B cell (primary cell): ENCODE measurements around the gene SOX6. TPM values are rescaled to one million over a fixed set of nuclear protein-coding genes. Genes with fewer than 3 reads are reported as not detected.

Experiments used
- ATAC-seq: fragments of 200-7000 bp; cut with Tn5 transposase; one replicate; pipeline ENCODE4 v1.10.0; 2021; ENCODE audit warnings: low read depth, mild to moderate bottlenecking, moderate number of reproducible peaks, moderate library complexity
- CTCF ChIA-PET: fragments of 350-600 bp; sonication (Branson Sonifier 250); formaldehyde crosslinking; loops from one replicate; lab custom pipeline; 2021; ENCODE audit warnings: antibody characterized with exemption, inconsistent platforms; lab: Charles Lee
- POLR2A ChIA-PET: fragments of 350-600 bp; sonication (Branson Sonifier 250); formaldehyde crosslinking; loops from one replicate; lab custom pipeline; 2021; ENCODE audit warnings: antibody characterized with exemption; lab: Charles Lee
- DNase-seq: peaks from one replicate; pipeline ENCODE4 v3.0.0; 2013
- H2AFZ ChIP-seq: 2 replicates; pipeline ENCODE4 v1.6.1; 2012; ENCODE audit warnings: mild to moderate bottlenecking, low read depth, low read length; ENCODE audit not compliant: insufficient read depth, poor library complexity, severe bottlenecking
- H3K27ac ChIP-seq, 2 donors: 1 replicate in 1 of 2; 2 replicates in 1 of 2; pipeline ENCODE4 v1.5.1; 2012 to 2013; ENCODE audit warnings: low read length in 2 of 2, mild to moderate bottlenecking in 2 of 2, moderate library complexity in 1 of 2
- H3K27me3 ChIP-seq, 4 experiments: fragments of 200-600 bp in 1 of 4; sonication (generic) in 1 of 4; replicated peaks in 1 of 4; 1 replicate in 2 of 4; 2 replicates in 2 of 4; pipeline versions ENCODE4 v1.6.1 to v1.7.0; 2013 to 2016; ENCODE audit warnings: low read length in 3 of 4, mild to moderate bottlenecking in 2 of 4, mixed read lengths in 1 of 4, moderate library complexity in 1 of 4; ENCODE audit not compliant: insufficient read depth in 4 of 4, control insufficient read depth in 3 of 4; ENCODE audit errors: control extremely low read depth in 1 of 4
- H3K36me3 ChIP-seq, 2 experiments: replicated peaks in 1 of 2; 1 replicate in 1 of 2; 2 replicates in 1 of 2; pipeline versions ENCODE4 v1.6.1 to v1.7.1; 2013; ENCODE audit warnings: low read length in 1 of 2; ENCODE audit not compliant: insufficient read depth in 2 of 2, control insufficient read depth in 1 of 2; ENCODE audit errors: control extremely low read depth in 1 of 2, extremely low read depth in 1 of 2
- H3K4me1 ChIP-seq, 2 donors: fragments of 200-600 bp in 1 of 2; sonication (generic) in 1 of 2; 1 replicate in 1 of 2; 2 replicates in 1 of 2; pipeline versions ENCODE4 v1.5.1 to v1.6.1; 2013 to 2017; ENCODE audit warnings: low read length in 2 of 2; ENCODE audit not compliant: control insufficient read depth in 2 of 2, insufficient read depth in 2 of 2
- H3K4me2 ChIP-seq: replicated peaks from 2 replicates; pipeline ENCODE3; 2012; ENCODE audit warnings: mild to moderate bottlenecking, low read depth, low read length; ENCODE audit not compliant: poor library complexity, severe bottlenecking
- H3K4me3 ChIP-seq, 5 experiments: fragments of 200-600 bp in 1 of 5; sonication (generic) in 1 of 5; 1 replicate in 3 of 5; 2 replicates in 2 of 5; pipeline versions ENCODE4 v1.5.1 to v1.7.0; 2011 to 2016; ENCODE audit warnings: low read length in 4 of 5, mild to moderate bottlenecking in 4 of 5, low read depth in 2 of 5, control low read depth in 1 of 5, moderate library complexity in 1 of 5; ENCODE audit not compliant: insufficient read depth in 1 of 5; ENCODE audit errors: control extremely low read depth in 1 of 5, extremely low read depth in 1 of 5
- H3K79me2 ChIP-seq: fragments of 200-600 bp; sonication (generic); one replicate; pipeline ENCODE4 v1.6.0; 2016; ENCODE audit warnings: low read length; ENCODE audit not compliant: control insufficient read depth, insufficient read depth
- H3K9ac ChIP-seq: fragments of 200-600 bp; sonication (generic); 2 replicates; pipeline ENCODE4 v1.6.1; 2017; ENCODE audit warnings: mild to moderate bottlenecking, low read length, moderate library complexity
- H3K9me3 ChIP-seq, 3 donors: one replicate each; pipeline versions ENCODE4 v1.6.1 to v1.7.1; 2013; ENCODE audit warnings: low read length in 2 of 3; ENCODE audit not compliant: control insufficient read depth in 2 of 3, insufficient read depth in 1 of 3; ENCODE audit errors: control extremely low read depth in 1 of 3
- H4K20me1 ChIP-seq: 2 replicates; pipeline ENCODE4 v1.6.0; 2012; ENCODE audit warnings: mild to moderate bottlenecking, low read length; ENCODE audit not compliant: insufficient read depth, control insufficient read depth, poor library complexity, severe bottlenecking
- H3K27ac Mint-ChIP-seq: one replicate; pipeline ENCODE4 v1.8.0; 2021; ENCODE audit warnings: mixed read lengths
- H3K27me3 Mint-ChIP-seq: one replicate; pipeline ENCODE4 v1.8.0; 2021; ENCODE audit warnings: mixed read lengths
- H3K4me1 Mint-ChIP-seq: one replicate; pipeline ENCODE4 v1.8.0; 2021; ENCODE audit warnings: mixed read lengths
- H3K4me3 Mint-ChIP-seq: one replicate; pipeline ENCODE4 v1.8.0; 2021; ENCODE audit warnings: mixed read lengths
- H3K9me3 Mint-ChIP-seq: one replicate; pipeline ENCODE4 v1.8.0; 2022; ENCODE audit warnings: mixed read lengths; ENCODE audit not compliant: insufficient read depth
- CTCF ChIP-seq: fragments of 200-600 bp; IDR thresholded peaks from one replicate; pipeline ENCODE4 v1.8.0; 2022; ENCODE audit warnings: antibody characterized with exemption, mild to moderate bottlenecking
- EZH2 ChIP-seq: IDR thresholded peaks from 2 replicates; pipeline ENCODE4 v1.6.1; 2012; ENCODE audit warnings: borderline replicate concordance, low read depth, mild to moderate bottlenecking, moderate library complexity, low read length; ENCODE audit not compliant: insufficient read depth, poor library complexity, severe bottlenecking
- WGBS: methylation state at CpG from one replicate; pipeline ENCODE4 v1.1.5; 2013; ENCODE audit warnings: missing lambda C conversion rate; ENCODE audit not compliant: insufficient coverage; 5-methylcytosine and 5-hydroxymethylcytosine counted together
- intact Hi-C: fragments of 100-400 bp; cut with micrococcal nuclease; formaldehyde crosslinking; loops from one replicate; pipeline ENCODE4 v1.10.0; 2022
- polyA plus RNA-seq: library from polyadenylated mRNA; depleted of rRNA; stranded (reverse); fragments of >200 nt; gene quantifications from 2 replicates; pipeline ENCODE4 v1.2.3, GENCODE V29; 2012
- total RNA-seq, 2 donors: library from RNA; stranded (reverse); fragments of 120-200 nt in 1 of 2; gene quantifications; 1 replicate in 1 of 2; 2 replicates in 1 of 2; pipeline versions ENCODE4 v1.2.3 to v1.2.4, GENCODE V29; 2013 to 2022

SOX6 gene
- total and polyA plus RNA-seq, 2 donors (not counting 1 experiment from before 2014, with no cell fraction given) = not detected

DNA sequence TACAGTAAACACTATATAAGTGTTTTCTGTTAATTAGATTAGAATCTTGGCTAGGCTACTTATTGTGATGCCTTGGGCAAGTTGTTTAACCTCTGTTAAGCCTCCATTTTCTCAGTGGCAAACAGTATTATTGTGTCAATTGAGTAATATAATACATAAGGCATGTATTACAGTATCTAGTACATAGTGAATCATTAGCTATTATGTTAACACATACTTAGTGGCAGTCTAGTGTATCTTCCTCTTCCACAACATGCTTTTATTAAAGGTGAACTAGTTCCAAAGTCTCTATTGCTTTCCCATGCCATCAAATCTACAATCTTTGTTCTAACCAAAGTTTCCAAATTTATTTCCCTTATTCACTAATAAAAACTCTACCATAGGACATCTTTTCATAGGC, 200.9 kb downstream of the SOX6 start:
- H3K4me2 ChIP-seq = no peak overlapping the region
- H3K27ac ChIP-seq = no peak overlapping the region
- Mint-ChIP-seq H3K27ac (no peak overlapping the region), H3K9me3 (no peaks in the 10 kb centered on the region), H3K27me3 (no peaks in the 10 kb centered on the region), H3K4me1 (no peaks in the 10 kb centered on the region), H3K4me3 (no peak overlapping the region)
- intact Hi-C loops = no loop called here
- CTCF ChIA-PET = no interaction called here
- ATAC-seq (no peak), DNase-seq (no peak)
- no peak for TF ChIP-seq EZH2
- TF ChIP-seq CTCF = no peak
- H3K4me3 ChIP-seq = no peak overlapping the region
- no peak overlapping the region for H3K9ac ChIP-seq
- no peaks in the 10 kb centered on the region for H3K36me3 ChIP-seq
- H2AFZ ChIP-seq = no peak overlapping the region
- H3K4me1 ChIP-seq = no peaks in the 10 kb centered on the region
- POLR2A ChIA-PET = no interaction called here
- no peaks in the 10 kb centered on the region for H3K27me3 ChIP-seq
- H3K79me2 ChIP-seq = no peaks in the 10 kb centered on the region
- H3K9me3 ChIP-seq = peaks cover 0 to 4% (median 0%) of the 10 kb centered on the region in 3 donors
- H4K20me1 ChIP-seq = no peaks in the 10 kb centered on the region

GRCh38 chr11:16154715-16155396, 201.5 kb downstream of the SOX6 start:
- WGBS = no CpG with 5 or more reads among the region's 4 CpGs
- POLR2A ChIA-PET = no interaction called here

More at GRCh38 chr11:16154715-16155396, 201.5 kb downstream of the SOX6 start:
- no peak overlapping the region for H3K4me3 ChIP-seq
- CTCF ChIA-PET = no interaction called here
- H3K4me3 Mint-ChIP-seq = no peak overlapping the region
- ATAC-seq = no peak
- H3K27me3 ChIP-seq = no peaks in the 10 kb centered on the region
- H3K4me1 Mint-ChIP-seq = no peaks in the 10 kb centered on the region
- TF ChIP-seq EZH2 = no peak
- no peak for TF ChIP-seq CTCF
- H3K27ac ChIP-seq = no peak overlapping the region
- H3K9me3 ChIP-seq = peaks cover 0 to 4% (median 0%) of the 10 kb centered on the region in 3 donors
- intact Hi-C loops = no loop called here
- no peaks in the 10 kb centered on the region for H3K4me1 ChIP-seq
- H3K9ac ChIP-seq = no peak overlapping the region
- no peaks in the 10 kb centered on the region for H3K9me3 Mint-ChIP-seq
- DNase-seq = no peak
- no peak overlapping the region for H2AFZ ChIP-seq
- H3K27me3 Mint-ChIP-seq = no peaks in the 10 kb centered on the region
- no peaks in the 10 kb centered on the region for H4K20me1 ChIP-seq
- no peaks in the 10 kb centered on the region for H3K36me3 ChIP-seq
- H3K27ac Mint-ChIP-seq = no peak overlapping the region
- no peak overlapping the region for H3K4me2 ChIP-seq
- H3K79me2 ChIP-seq = no peaks in the 10 kb centered on the region
